ENCODE data around the gene SMIM27.
"Not testable (repeated sequence)": the region's sequence is repeated elsewhere in the genome, so short reads cannot be mapped to it uniquely, and the experiment has no call there.

Gene SMIM27

DNA sequence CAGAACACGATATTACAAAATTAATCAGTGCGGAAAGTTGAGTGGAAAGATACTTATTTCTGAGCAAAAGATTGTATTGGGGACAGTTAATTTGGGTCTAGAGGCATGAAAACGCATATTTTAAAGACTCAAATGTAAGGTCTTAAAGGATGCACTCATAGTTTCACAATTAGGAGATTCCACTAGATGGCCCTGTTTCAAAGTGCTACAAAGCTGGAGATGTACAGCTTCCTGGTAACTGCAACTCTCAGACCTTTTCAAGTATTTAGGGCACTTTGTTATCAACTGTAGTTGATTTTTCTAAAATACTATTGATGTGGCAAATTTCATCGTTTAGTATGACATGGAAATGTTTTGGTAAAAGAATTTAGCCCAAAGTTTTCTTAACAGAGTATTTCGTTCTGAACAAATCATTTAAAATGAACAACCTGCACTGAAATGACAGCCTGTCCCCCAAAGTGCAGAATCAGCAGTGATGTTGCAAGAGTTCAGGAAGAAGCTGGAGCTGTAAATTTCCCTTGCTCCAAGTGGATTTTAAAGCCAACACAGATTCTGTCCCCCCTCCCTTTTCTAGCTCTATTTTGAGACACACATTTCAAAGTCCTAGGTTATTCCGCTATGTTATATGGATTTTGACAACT lies 37.1 kb downstream of the SMIM27 start:
- DNase-seq (ENCODE audit: low read depth in 1 of 2, low spot score in 1 of 2), result peak; percentile 30 to 57
- in situ Hi-C loops (cut with HindIII; ENCODE audit: low pct_unique_long_range_greater_than_20kb, low sequenced_read_pairs), result no loop called here

GRCh38 chr9:32590476-32590875 lies 38.3 kb downstream of the SMIM27 start:
- TF ChIP-seq JUND (IDR thresholded peaks at IDR 0.05; ENCODE audit: low read depth), result no peak
- no peak for DNase-seq (ENCODE audit: low read depth in 1 of 2, low spot score in 1 of 2)
- in situ Hi-C loops (cut with HindIII; ENCODE audit: low pct_unique_long_range_greater_than_20kb, low sequenced_read_pairs), result no loop called here

More for the DNA sequence above, 37.1 kb downstream of the SMIM27 start:
- no peak for TF ChIP-seq JUND (IDR thresholded peaks at IDR 0.05; ENCODE audit: low read depth)

GRCh38 chr9:32590898-32591297 lies 38.8 kb downstream of the SMIM27 start:
- in situ Hi-C loops (cut with HindIII; ENCODE audit: low pct_unique_long_range_greater_than_20kb, low sequenced_read_pairs), result no loop called here
- DNase-seq (ENCODE audit: low read depth in 1 of 2, low spot score in 1 of 2), result no peak
- no peak for TF ChIP-seq JUND (IDR thresholded peaks at IDR 0.05; ENCODE audit: low read depth)

DNA sequence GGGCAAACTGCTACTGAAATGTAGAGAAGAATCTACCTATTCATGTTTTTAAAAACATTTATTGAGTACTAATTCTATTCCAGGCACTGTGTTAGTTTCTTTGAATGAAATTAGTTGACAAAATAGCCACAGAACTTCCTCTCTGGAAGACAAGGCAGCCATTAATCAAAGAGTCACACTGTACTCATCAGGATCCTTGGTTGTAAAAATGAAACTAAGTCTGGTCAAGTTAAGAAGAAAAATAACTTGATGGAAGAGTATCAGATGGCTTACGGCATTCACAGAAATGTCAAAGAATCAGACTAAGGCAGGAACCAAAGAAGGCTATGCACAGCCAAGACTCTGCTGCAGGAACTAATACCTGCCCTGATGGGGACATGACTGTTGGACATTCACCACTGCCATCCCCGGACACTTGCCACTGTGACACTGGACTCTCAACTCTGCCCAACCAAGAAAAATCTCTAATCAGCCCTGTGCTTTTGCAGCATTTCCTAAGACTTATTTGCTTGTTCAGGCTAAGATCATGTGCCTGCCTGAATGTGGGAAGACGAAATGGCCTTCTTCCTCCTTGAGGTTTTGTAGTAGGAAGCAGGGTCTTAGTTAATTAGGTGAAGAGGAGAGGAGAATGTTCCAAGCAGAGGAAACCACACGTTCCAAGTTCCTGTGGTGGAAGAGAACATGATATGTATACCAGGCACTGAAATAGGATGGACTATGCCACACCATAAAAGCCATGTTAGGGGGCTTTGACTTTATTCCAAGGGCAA lies 44.2 kb downstream of the SMIM27 start:
- TF ChIP-seq JUND (IDR thresholded peaks at IDR 0.05; ENCODE audit: low read depth), result no peak
- DNase-seq (ENCODE audit: low read depth in 1 of 2, low spot score in 1 of 2), result no peak
- in situ Hi-C loops (cut with HindIII; ENCODE audit: low pct_unique_long_range_greater_than_20kb, low sequenced_read_pairs), result no loop called here

GRCh38 chr9:32596936-32597335 lies 44.8 kb downstream of the SMIM27 start:
- no peak for DNase-seq (ENCODE audit: low read depth in 1 of 2, low spot score in 1 of 2)

DNA sequence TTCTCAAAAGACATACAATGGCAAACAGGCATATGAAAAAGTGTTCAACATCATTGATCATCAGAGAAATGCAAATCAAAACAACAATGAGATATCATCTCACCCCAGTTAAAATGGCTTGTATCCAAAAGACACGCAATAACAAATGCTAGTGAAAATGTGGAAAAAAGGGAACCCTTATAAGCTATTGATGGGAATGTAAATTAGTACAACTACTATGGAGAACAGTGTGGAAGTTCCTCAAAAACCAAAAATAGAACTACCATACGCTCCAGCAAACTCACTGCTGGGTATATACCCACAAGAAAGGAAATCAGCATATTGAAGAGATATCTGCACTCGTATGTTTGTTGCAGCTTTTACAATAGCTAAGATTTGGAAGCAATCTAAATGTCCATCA lies 46.9 kb downstream of the SMIM27 start:
- in situ Hi-C loops (cut with HindIII; ENCODE audit: low pct_unique_long_range_greater_than_20kb, low sequenced_read_pairs); DNase-seq (ENCODE audit: low read depth in 1 of 2, low spot score in 1 of 2): not testable (repeated sequence)

More at GRCh38 chr9:32596936-32597335, 44.8 kb downstream of the SMIM27 start:
- no peak for TF ChIP-seq JUND (IDR thresholded peaks at IDR 0.05; ENCODE audit: low read depth)
- in situ Hi-C loops (cut with HindIII; ENCODE audit: low pct_unique_long_range_greater_than_20kb, low sequenced_read_pairs), result no loop called here

All from T47D (cell line).